CD14-positive monocyte (primary cell): ENCODE results near the gene SEC23A. TPM values are rescaled to one million over a fixed set of nuclear protein-coding genes. Genes with fewer than 3 reads are reported as not detected.
"Not testable (repeated sequence)": the region's sequence is repeated elsewhere in the genome, so short reads cannot be mapped to it uniquely, and the experiment has no call there.

Experiments used
- DNase-seq, 3 donors: peaks; one replicate each; pipeline ENCODE4 v3.0.0-alpha.2; 2011 to 2022
- H2AFZ ChIP-seq: 2 replicates; pipeline ENCODE4 v1.6.0; 2012; ENCODE audit warnings: mild to moderate bottlenecking, low read depth, low read length, inconsistent platforms; ENCODE audit not compliant: insufficient read depth, poor library complexity, severe bottlenecking
- H3K27ac ChIP-seq, 2 donors: 1 replicate in 1 of 2; 2 replicates in 1 of 2; pipeline ENCODE4 v1.5.1; 2012 to 2013; ENCODE audit warnings: low read length in 2 of 2, control low read depth in 1 of 2, inconsistent platforms in 1 of 2, low read depth in 1 of 2, mild to moderate bottlenecking in 1 of 2
- H3K27me3 ChIP-seq, 2 donors: one replicate each; pipeline versions ENCODE4 v1.6.0 to v1.6.1; 2011 to 2013; ENCODE audit warnings: low read length in 2 of 2; ENCODE audit not compliant: control insufficient read depth in 2 of 2, insufficient read depth in 2 of 2
- H3K36me3 ChIP-seq, 2 donors: replicated peaks in 1 of 2; 1 replicate in 1 of 2; 2 replicates in 1 of 2; pipeline versions ENCODE4 v1.5.1 to v1.6.1; 2012 to 2013; ENCODE audit warnings: low read length in 2 of 2, control low read depth in 1 of 2, inconsistent platforms in 1 of 2, mild to moderate bottlenecking in 1 of 2; ENCODE audit not compliant: insufficient read depth in 2 of 2, control insufficient read depth in 1 of 2
- H3K4me1 ChIP-seq, 2 donors: 1 replicate in 1 of 2; 2 replicates in 1 of 2; pipeline versions ENCODE4 v1.5.1 to v1.6.1; 2012 to 2013; ENCODE audit warnings: low read length in 2 of 2, control low read depth in 1 of 2, inconsistent platforms in 1 of 2, mild to moderate bottlenecking in 1 of 2, moderate library complexity in 1 of 2; ENCODE audit not compliant: insufficient read depth in 2 of 2, control insufficient read depth in 1 of 2
- H3K4me2 ChIP-seq: replicated peaks from 2 replicates; pipeline ENCODE3; 2012; ENCODE audit warnings: low read length, moderate library complexity, mild to moderate bottlenecking; ENCODE audit not compliant: poor library complexity, severe bottlenecking; ENCODE audit errors: extremely low read depth
- H3K4me3 ChIP-seq, 3 experiments: fragments of 200-600 bp in 1 of 3; sonication (generic) in 1 of 3; replicated peaks in 1 of 3; 1 replicate in 2 of 3; 2 replicates in 1 of 3; pipeline ENCODE4 v1.5.1; 2011 to 2013; ENCODE audit warnings: low read length in 3 of 3, mild to moderate bottlenecking in 3 of 3, control low read depth in 2 of 3, low read depth in 2 of 3, inconsistent platforms in 1 of 3, moderate library complexity in 1 of 3
- H3K79me2 ChIP-seq: 2 replicates; pipeline ENCODE4 v1.6.0; 2012; ENCODE audit warnings: mild to moderate bottlenecking, control low read depth, inconsistent platforms, low read length, moderate library complexity; ENCODE audit not compliant: insufficient read depth
- H3K9ac ChIP-seq: 2 replicates; pipeline ENCODE4 v1.6.0; 2017; ENCODE audit warnings: low read length, mild to moderate bottlenecking; ENCODE audit not compliant: insufficient read depth, poor library complexity, severe bottlenecking
- H3K9me3 ChIP-seq, 2 donors: replicated peaks in 1 of 2; 1 replicate in 1 of 2; 2 replicates in 1 of 2; pipeline versions ENCODE4 v1.5.1 to v1.6.1; 2012 to 2013; ENCODE audit warnings: low read length in 2 of 2, control low read depth in 1 of 2; ENCODE audit not compliant: control insufficient read depth in 1 of 2, insufficient read depth in 1 of 2
- H4K20me1 ChIP-seq: 2 replicates; pipeline ENCODE4 v1.6.0; 2012; ENCODE audit warnings: mild to moderate bottlenecking, low read length, control low read depth, moderate library complexity; ENCODE audit not compliant: insufficient read depth
- H3K27ac Mint-ChIP-seq, 7 donors: one replicate each; pipeline ENCODE4 v1.8.0; 2020; ENCODE audit warnings: mild to moderate bottlenecking in 7 of 7, mixed read lengths in 7 of 7, moderate library complexity in 6 of 7, inconsistent platforms in 2 of 7
- H3K27me3 Mint-ChIP-seq, 3 donors: one replicate each; pipeline ENCODE4 v1.8.0; 2021 to 2022; ENCODE audit warnings: low read depth in 3 of 3, mild to moderate bottlenecking in 3 of 3, mixed read lengths in 3 of 3, moderate library complexity in 3 of 3, inconsistent platforms in 1 of 3
- H3K36me3 Mint-ChIP-seq, 2 donors: one replicate each; pipeline ENCODE4 v1.8.0; 2020; ENCODE audit warnings: mixed read lengths in 2 of 2, inconsistent platforms in 1 of 2, mild to moderate bottlenecking in 1 of 2
- H3K4me1 Mint-ChIP-seq: one replicate; pipeline ENCODE4 v1.8.0; 2020; ENCODE audit warnings: mild to moderate bottlenecking, mixed read lengths
- H3K4me3 Mint-ChIP-seq, 2 donors: one replicate each; pipeline ENCODE4 v1.8.0; 2020; ENCODE audit warnings: mild to moderate bottlenecking in 2 of 2, mixed read lengths in 2 of 2, moderate library complexity in 1 of 2
- H3K9me3 Mint-ChIP-seq, 7 donors: one replicate each; pipeline ENCODE4 v1.8.0; 2020 to 2022; ENCODE audit warnings: mixed read lengths in 7 of 7, mild to moderate bottlenecking in 6 of 7, moderate library complexity in 6 of 7, inconsistent platforms in 2 of 7
- CTCF ChIP-seq: fragments of 200-600 bp; IDR thresholded peaks from one replicate; pipeline ENCODE4 v1.8.0; 2022; ENCODE audit warnings: antibody characterized with exemption, mild to moderate bottlenecking
- WGBS: methylation state at CpG from one replicate; pipeline ENCODE4 v1.1.5; 2013; ENCODE audit warnings: missing lambda C conversion rate; ENCODE audit not compliant: insufficient coverage; 5-methylcytosine and 5-hydroxymethylcytosine counted together
- intact Hi-C, 2 donors: fragments of 100-400 bp; cut with micrococcal nuclease; formaldehyde crosslinking; loops; one replicate each; pipeline versions ENCODE4 v1.15.0 to v1.15.1; 2023
- polyA plus RNA-seq, 3 donors: library from polyadenylated mRNA; depleted of rRNA in 1 of 3; unstranded in 2 of 3; stranded (reverse) in 1 of 3; fragments of 300-500 nt in 2 of 3; fragments of >200 nt in 1 of 3; fragmentation: Illumina TruSeq in 2 of 3; gene quantifications; 1 replicate in 2 of 3; 2 replicates in 1 of 3; pipeline ENCODE4 v1.2.3, GENCODE V29; 2012 to 2021

Gene SEC23A
- polyA plus RNA-seq, 3 donors: 13.8 to 37.3 (median 36.4) TPM

- Mint-ChIP-seq H3K27me3 (peaks cover 0 to 2% (median 0%) of the 10 kb centered on the region in 3 donors), H3K36me3 (peaks cover 3 to 7% of the 10 kb centered on the region in 2 donors), H3K27ac (peak overlapping the region; percentile 85 to 93 (median 87)), H3K4me3 (peak overlapping the region; percentile 93 to 94), H3K4me1 (peaks cover 25% of the 10 kb centered on the region), H3K9me3 (no peaks in the 10 kb centered on the region)
- TF ChIP-seq CTCF: no peak
- Histone ChIP-seq H3K79me2 (peaks cover 63% of the 10 kb centered on the region), H2AFZ (peak overlapping the region; percentile 97), H3K36me3 (no peaks in the 10 kb centered on the region), H3K27ac (peak overlapping the region; percentile 81 to 93), H4K20me1 (no peaks in the 10 kb centered on the region), H3K27me3 (no peaks in the 10 kb centered on the region), H3K4me3 (peak overlapping the region; percentile 83 to 93 (median 85)), H3K9ac (peak overlapping the region; percentile 87), H3K4me2 (peak overlapping the region; percentile 75), H3K4me1 (peaks cover 11 to 18% of the 10 kb centered on the region in 2 donors), H3K9me3 (no peaks in the 10 kb centered on the region)
- no peak for DNase-seq
- WGBS: 0% methylated on average over 10 of the region's 23 CpGs
- intact Hi-C loops: loop anchor here (5.0 to 10.0 kb wide), 3 partner anchors 70 to 332 kb away; partner anchors contain the start of genes FBXO33 (in 2 of the 2), PNN (in 1 of the 2) and TRAPPC6B (in 1 of the 2)
Measured at GRCh38 chr14:39102265-39102968, 618 bp downstream of the SEC23A start.

- no peak overlapping the region for H3K27ac ChIP-seq
- H4K20me1 ChIP-seq: no peaks in the 10 kb centered on the region
- H3K27ac Mint-ChIP-seq: peak overlapping the region in 1 of 7 donors; percentile 16
- peaks cover 10 to 23% of the 10 kb centered on the region in 2 donors for H3K36me3 ChIP-seq
- intact Hi-C loops: loop anchor here (5.0 to 10.0 kb wide), 3 partner anchors 73 to 335 kb away; partner anchors contain the start of genes FBXO33 (in 2 of the 2), PNN (in 1 of the 2) and TRAPPC6B (in 1 of the 2)
- H3K9ac ChIP-seq: no peak overlapping the region
- no peak overlapping the region for H3K4me3 Mint-ChIP-seq
- no peaks in the 10 kb centered on the region for H3K9me3 ChIP-seq
- H3K79me2 ChIP-seq: peaks cover 77% of the 10 kb centered on the region
- H3K4me3 ChIP-seq: no peak overlapping the region
- no peaks in the 10 kb centered on the region for H3K27me3 ChIP-seq
- H3K9me3 Mint-ChIP-seq: no peaks in the 10 kb centered on the region
- no peaks in the 10 kb centered on the region for H3K27me3 Mint-ChIP-seq
- H2AFZ ChIP-seq: no peak overlapping the region
- no peak for DNase-seq
- peaks cover 27% of the 10 kb centered on the region for H3K4me1 Mint-ChIP-seq
- TF ChIP-seq CTCF: no peak
- H3K36me3 Mint-ChIP-seq: peaks cover 13 to 24% of the 10 kb centered on the region in 2 donors
- no peak overlapping the region for H3K4me2 ChIP-seq
- H3K4me1 ChIP-seq: peaks cover 11 to 18% of the 10 kb centered on the region in 2 donors
Measured at GRCh38 chr14:39099748-39100147, 3.3 kb downstream of the SEC23A start.

- 100% methylated on average over 4 of the region's 10 CpGs for WGBS
- DNase-seq, H3K27ac ChIP-seq, H3K27me3 Mint-ChIP-seq, intact Hi-C loops, H3K27me3 ChIP-seq, H4K20me1 ChIP-seq, H2AFZ ChIP-seq, H3K9ac ChIP-seq, H3K4me3 ChIP-seq, H3K9me3 Mint-ChIP-seq, H3K9me3 ChIP-seq, H3K4me2 ChIP-seq, H3K27ac Mint-ChIP-seq, H3K4me3 Mint-ChIP-seq: not testable (repeated sequence)
- H3K4me1 ChIP-seq: peaks cover 11 to 18% of the 10 kb centered on the region in 2 donors
- peaks cover 14 to 28% of the 10 kb centered on the region in 2 donors for H3K36me3 ChIP-seq
- H3K79me2 ChIP-seq: peaks cover 77% of the 10 kb centered on the region
- peaks cover 25% of the 10 kb centered on the region for H3K4me1 Mint-ChIP-seq
- H3K36me3 Mint-ChIP-seq: peaks cover 18 to 29% of the 10 kb centered on the region in 2 donors
Measured at GRCh38 chr14:39099215-39099614, 3.8 kb downstream of the SEC23A start.
